Breast epithelium (tissue), 4 donors: Measurements from ENCODE around the gene FAM163B. TPM values are rescaled to one million over a fixed set of nuclear protein-coding genes. Genes with fewer than 3 reads are reported as not detected.

Experiments used
- DNase-seq, 2 donors: peaks; one replicate each; pipeline ENCODE4 v3.0.0-alpha.2; 2019; ENCODE audit warnings: low spot score in 2 of 2
- H3K27ac ChIP-seq, 2 donors: fragments of 200-600 bp; sonication (generic) in 1 of 2; one replicate each; pipeline ENCODE4 v1.5.1; 2016 to 2019; ENCODE audit warnings: mild to moderate bottlenecking in 1 of 2
- H3K27me3 ChIP-seq, 2 donors: fragments of 200-600 bp; sonication (generic) in 1 of 2; one replicate each; pipeline versions ENCODE4 v1.5.1 to v1.6.0; 2017 to 2019; ENCODE audit warnings: control low read depth in 1 of 2, mild to moderate bottlenecking in 1 of 2
- H3K36me3 ChIP-seq: fragments of 200-600 bp; one replicate; pipeline ENCODE4 v1.5.1; 2019
- H3K4me1 ChIP-seq, 2 donors: fragments of 200-600 bp; sonication (generic); one replicate each; pipeline ENCODE4 v1.5.1; 2016 to 2019; ENCODE audit warnings: control low read depth in 1 of 2
- H3K4me3 ChIP-seq, 3 donors: fragments of 200-600 bp; sonication (generic); 1 replicate in 2 of 3; 2 replicates in 1 of 3; pipeline ENCODE4 v1.5.1; 2016 to 2019; ENCODE audit warnings: mild to moderate bottlenecking in 3 of 3, moderate library complexity in 2 of 3
- H3K9me3 ChIP-seq, 2 donors: fragments of 200-600 bp; sonication (generic) in 1 of 2; one replicate each; pipeline ENCODE4 v1.5.1; 2016 to 2019; ENCODE audit warnings: control low read depth in 1 of 2
- CTCF ChIP-seq, 3 donors: fragments of 450-650 bp; IDR thresholded peaks; one replicate each; pipeline ENCODE4 v1.5.1; 2016 to 2017; ENCODE audit warnings: antibody characterized with exemption in 3 of 3, mild to moderate bottlenecking in 3 of 3, moderate library complexity in 3 of 3
- POLR2A ChIP-seq: fragments of 450-650 bp; IDR thresholded peaks from one replicate; pipeline ENCODE4 v1.6.1; 2016; ENCODE audit warnings: antibody characterized with exemption, mild to moderate bottlenecking, moderate library complexity
- POLR2AphosphoS5 ChIP-seq, 3 donors: sonication (generic); formaldehyde crosslinking; IDR thresholded peaks; one replicate each; pipeline ENCODE4 v1.6.1; 2017; ENCODE audit warnings: antibody characterized with exemption in 3 of 3
- intact Hi-C: fragments of 100-400 bp; cut with DNase I; formaldehyde crosslinking; loops from one replicate; pipeline ENCODE4 v1.15.1; 2023; ENCODE audit warnings: low total_unique reads
- total RNA-seq, 3 donors: library from RNA; depleted of rRNA; stranded (reverse); fragments of >200 nt; gene quantifications; one replicate each; pipeline ENCODE4 v1.1.0, GENCODE V29; 2016

FAM163B gene
- total RNA-seq, 3 donors from 2014 or later, result not detected

- intact Hi-C loops, result no loop called here
- Histone ChIP-seq H3K4me1 (peaks cover 0 to 3% of the 10 kb centered on the region in 2 donors), H3K27me3 (peaks cover 0 to 23% of the 10 kb centered on the region in 2 donors), H3K27ac (no peak overlapping the region), H3K36me3 (no peaks in the 10 kb centered on the region), H3K9me3 (no peaks in the 10 kb centered on the region), H3K4me3 (no peak overlapping the region)
- TF ChIP-seq CTCF (IDR thresholded peaks at IDR 0.05) (no peak), POLR2AphosphoS5 (IDR thresholded peaks at IDR 0.05) (no peak), POLR2A (no peak)
- no peak for DNase-seq
These were observed 35.2 kb downstream of the FAM163B start for GRCh38 chr9:133573791-133574515.

GRCh38 chr9:133572821-133573361 lies 36.3 kb downstream of the FAM163B start:
- H3K27ac ChIP-seq, result no peak overlapping the region
- peaks cover 0 to 21% of the 10 kb centered on the region in 2 donors for H3K27me3 ChIP-seq
- intact Hi-C loops, result no loop called here
- H3K4me3 ChIP-seq, result peak overlapping the region in 1 of 3 donors; percentile 8
- no peaks in the 10 kb centered on the region for H3K9me3 ChIP-seq
- TF ChIP-seq POLR2A, result no peak
- no peak for TF ChIP-seq CTCF (IDR thresholded peaks at IDR 0.05)
- no peak for TF ChIP-seq POLR2AphosphoS5 (IDR thresholded peaks at IDR 0.05)
- no peaks in the 10 kb centered on the region for H3K36me3 ChIP-seq
- peaks cover 0 to 3% of the 10 kb centered on the region in 2 donors for H3K4me1 ChIP-seq
- DNase-seq, result no peak

GRCh38 chr9:133571896-133572595 lies 37.1 kb downstream of the FAM163B start:
- TF ChIP-seq POLR2A, result no peak
- TF ChIP-seq POLR2AphosphoS5 (IDR thresholded peaks at IDR 0.05), result no peak
- TF ChIP-seq CTCF (IDR thresholded peaks at IDR 0.05), result no peak
- Histone ChIP-seq H3K9me3 (no peaks in the 10 kb centered on the region), H3K4me3 (no peak overlapping the region), H3K27ac (no peak overlapping the region), H3K4me1 (peaks cover 0 to 2% of the 10 kb centered on the region in 2 donors), H3K27me3 (peaks cover 0 to 21% of the 10 kb centered on the region in 2 donors), H3K36me3 (no peaks in the 10 kb centered on the region)
- no peak for DNase-seq
- intact Hi-C loops, result no loop called here

- Histone ChIP-seq H3K27ac (no peak overlapping the region), H3K4me3 (no peak overlapping the region), H3K4me1 (no peaks in the 10 kb centered on the region), H3K36me3 (no peaks in the 10 kb centered on the region), H3K27me3 (peaks cover 0 to 20% of the 10 kb centered on the region in 2 donors), H3K9me3 (no peaks in the 10 kb centered on the region)
- intact Hi-C loops, result no loop called here
- TF ChIP-seq POLR2AphosphoS5 (IDR thresholded peaks at IDR 0.05) (no peak), POLR2A (no peak), CTCF (IDR thresholded peaks at IDR 0.05) (no peak)
- DNase-seq, result no peak
These were observed 37.7 kb downstream of the FAM163B start for GRCh38 chr9:133571391-133571890.

- Histone ChIP-seq H3K27me3 (peaks cover 0 to 16% of the 10 kb centered on the region in 2 donors), H3K36me3 (no peaks in the 10 kb centered on the region), H3K27ac (no peak overlapping the region), H3K4me1 (no peaks in the 10 kb centered on the region), H3K9me3 (no peaks in the 10 kb centered on the region), H3K4me3 (no peak overlapping the region)
- no peak for DNase-seq
- TF ChIP-seq CTCF (IDR thresholded peaks at IDR 0.05) (no peak), POLR2A (no peak), POLR2AphosphoS5 (IDR thresholded peaks at IDR 0.05) (no peak)
- intact Hi-C loops, result no loop called here
These were observed 38.5 kb downstream of the FAM163B start for GRCh38 chr9:133570691-133571080.
